Measurements from ENCODE around the gene UGT1A3.
"Not testable (repeated sequence)": the region's sequence is repeated elsewhere in the genome, so short reads cannot be mapped to it uniquely, and the experiment has no call there.

UGT1A3 gene

DNA sequence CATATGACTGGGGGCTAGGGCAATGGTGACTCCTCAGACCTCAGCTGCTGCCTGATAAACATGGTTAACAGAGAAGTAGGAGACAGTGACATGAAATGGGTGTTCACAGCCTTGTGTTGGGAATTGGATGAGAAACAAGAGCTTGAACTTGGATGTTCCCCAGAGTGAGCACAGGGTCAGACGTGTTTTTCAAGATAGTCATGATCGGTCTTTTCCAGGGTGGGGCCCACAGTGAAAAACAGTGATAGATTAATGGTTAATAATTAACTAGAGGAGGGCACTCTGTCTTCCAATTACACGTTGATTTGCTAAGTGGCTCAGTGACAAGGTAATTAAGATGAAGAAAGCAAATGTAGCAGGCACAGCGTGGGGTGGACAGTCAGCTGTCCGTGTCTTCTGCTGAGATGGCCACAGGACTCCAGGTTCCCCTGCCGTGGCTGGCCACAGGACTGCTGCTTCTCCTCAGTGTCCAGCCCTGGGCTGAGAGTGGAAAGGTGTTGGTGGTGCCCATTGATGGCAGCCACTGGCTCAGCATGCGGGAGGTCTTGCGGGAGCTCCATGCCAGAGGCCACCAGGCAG lies at the start of gene UGT1A3:
Gene UGT1A3 (plus strand): TSS at position 320 of the 579 bp plus-strand sequence. CDS start 85 bp downstream, at position 405.
- no peak for DNase-seq (ENCODE audit: low read depth in 2 of 2)

DNA sequence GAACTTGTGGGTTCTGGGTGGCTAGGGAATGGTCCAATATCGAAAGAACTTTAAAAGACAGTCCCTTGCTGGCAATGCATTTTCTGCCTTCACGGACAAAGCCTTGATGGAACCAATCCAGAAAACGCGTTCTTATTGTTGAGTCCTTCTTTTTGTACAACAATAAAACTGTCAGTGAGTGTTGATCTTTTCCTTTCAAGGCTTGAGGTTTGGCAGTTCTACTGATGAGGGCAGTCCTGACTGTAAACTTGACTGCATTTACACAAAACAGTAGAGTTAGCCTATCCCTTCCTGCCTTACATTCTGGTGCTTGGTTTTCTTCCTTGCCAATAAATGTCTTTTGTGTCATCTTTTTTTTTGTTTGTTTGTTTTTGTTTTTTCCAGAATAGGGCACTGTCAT lies 49.6 kb upstream of the UGT1A3 start:
- DNase-seq (ENCODE audit: low read depth in 2 of 2) = no peak

- no peak for DNase-seq (ENCODE audit: low read depth in 2 of 2)
These were observed 48.3 kb upstream of the UGT1A3 start for GRCh38 chr2:233680361-233681045.

DNA sequence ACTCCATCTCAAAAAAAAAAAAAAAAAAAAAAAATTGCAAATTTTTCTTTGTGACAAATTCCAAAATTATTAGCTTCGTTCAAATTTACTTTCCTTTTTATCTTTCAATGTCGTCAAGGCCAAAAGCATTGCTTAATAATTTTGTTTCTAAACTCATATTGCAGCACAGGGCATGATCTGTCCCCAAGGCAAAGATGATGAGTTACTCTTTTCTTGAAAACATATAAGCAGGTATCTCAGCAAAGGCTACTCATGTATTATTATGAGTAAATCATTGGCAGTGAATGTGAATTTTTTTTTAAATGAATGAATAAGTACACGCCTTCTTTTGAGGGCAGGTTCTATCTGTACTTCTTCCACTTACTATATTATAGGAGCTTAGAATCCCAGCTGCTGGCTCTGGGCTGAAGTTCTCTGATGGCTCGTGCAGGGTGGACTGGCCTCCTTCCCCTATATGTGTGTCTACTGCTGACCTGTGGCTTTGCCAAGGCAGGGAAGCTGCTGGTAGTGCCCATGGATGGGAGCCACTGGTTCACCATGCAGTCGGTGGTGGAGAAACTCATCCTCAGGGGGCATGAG lies 47.2 kb upstream of the UGT1A3 start, which contains the start of gene UGT1A7:
Gene UGT1A7 (plus strand): TSS at position 381 of the 579 bp plus-strand sequence. CDS start 37 bp downstream, at position 418.
- DNase-seq (ENCODE audit: low read depth in 2 of 2) = no peak

GRCh38 chr2:233684640-233685039 lies 44.2 kb upstream of the UGT1A3 start:
- no peak for DNase-seq (ENCODE audit: low read depth in 2 of 2)

- DNase-seq (ENCODE audit: low read depth in 2 of 2) = no peak
These were observed 41.9 kb upstream of the UGT1A3 start for GRCh38 chr2:233686928-233687327.

- no peak for DNase-seq (ENCODE audit: low read depth in 2 of 2)
These were observed 40.5 kb upstream of the UGT1A3 start for GRCh38 chr2:233688341-233688740.

DNA sequence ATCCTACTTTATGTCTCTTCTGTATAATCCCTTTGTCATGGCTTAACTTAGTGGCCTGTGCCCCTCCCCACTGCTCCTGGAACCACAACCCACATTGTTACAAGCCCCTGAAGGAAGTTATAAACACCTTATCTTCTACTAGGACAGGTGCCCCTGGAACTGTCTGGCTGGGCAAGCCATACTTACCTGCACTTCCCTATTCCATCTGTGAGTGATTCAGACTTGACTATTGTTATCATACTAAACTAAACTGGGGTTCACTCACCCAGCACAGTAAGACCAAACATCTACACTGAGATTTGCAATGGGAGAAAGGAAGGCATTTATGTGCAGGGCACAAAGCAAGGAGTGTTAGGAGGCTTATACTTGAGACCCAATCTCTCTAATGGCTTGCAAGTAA lies 39.8 kb upstream of the UGT1A3 start:
- no peak for DNase-seq (ENCODE audit: low read depth in 2 of 2)

GRCh38 chr2:233689501-233689900 lies 39.3 kb upstream of the UGT1A3 start:
- DNase-seq (ENCODE audit: low read depth in 2 of 2) = no peak

DNA sequence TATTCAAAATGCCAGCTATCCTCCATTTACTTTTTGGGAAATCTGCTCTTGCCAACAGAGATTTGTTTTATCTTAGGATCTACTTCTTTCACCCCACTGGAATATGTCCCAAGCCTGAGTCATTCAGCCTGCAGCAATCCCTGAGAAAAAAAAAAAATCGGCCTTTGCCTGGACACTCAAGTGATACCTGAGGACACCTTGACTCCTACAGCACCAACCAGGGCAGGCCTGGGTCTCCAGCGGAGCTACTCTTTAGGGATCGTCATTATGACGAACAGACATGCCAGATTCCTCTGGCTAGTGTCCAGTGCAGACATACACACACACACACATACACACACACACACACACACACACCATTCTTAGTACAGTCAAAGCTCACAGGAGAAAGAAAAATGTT lies 38.4 kb upstream of the UGT1A3 start:
- no peak for DNase-seq (ENCODE audit: low read depth in 2 of 2)

- DNase-seq (ENCODE audit: low read depth in 2 of 2) = no peak
These were observed 37.1 kb upstream of the UGT1A3 start for GRCh38 chr2:233691443-233692433.

DNA sequence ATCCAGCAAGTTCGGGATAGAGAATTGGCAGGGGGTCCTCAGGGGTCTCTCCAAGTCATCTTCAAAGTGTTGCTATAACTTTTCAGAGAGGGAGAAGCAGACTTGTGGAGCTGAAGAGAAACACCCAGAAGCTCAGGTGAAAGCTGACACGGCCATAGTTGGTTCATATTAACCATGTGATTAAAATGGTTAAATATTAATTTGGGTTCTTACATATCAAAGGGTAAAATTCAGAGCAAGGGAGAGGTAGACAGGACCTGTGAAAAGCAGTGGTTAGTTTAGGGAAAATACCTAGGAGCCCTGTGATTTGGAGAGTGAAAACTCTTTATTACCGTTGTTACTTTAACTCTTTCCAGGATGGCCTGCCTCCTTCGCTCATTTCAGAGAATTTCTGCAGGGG lies 36.2 kb upstream of the UGT1A3 start, which contains the start of gene UGT1A6:
Gene UGT1A6 (plus strand): TSS at position 243 of the 400 bp plus-strand sequence. CDS start 115 bp downstream, at position 358.
- DNase-seq (ENCODE audit: low read depth in 2 of 2) = no peak

GRCh38 chr2:233693963-233694362 lies 34.9 kb upstream of the UGT1A3 start:
- DNase-seq (ENCODE audit: low read depth in 2 of 2) = no peak

GRCh38 chr2:233698740-233699139 lies 30.1 kb upstream of the UGT1A3 start:
- DNase-seq (ENCODE audit: low read depth in 2 of 2) = no peak

- no peak for DNase-seq (ENCODE audit: low read depth in 2 of 2)
These were observed 29.3 kb upstream of the UGT1A3 start for GRCh38 chr2:233699424-233700027.

- no peak for DNase-seq (ENCODE audit: low read depth in 2 of 2)
These were observed 28.7 kb upstream of the UGT1A3 start for GRCh38 chr2:233700028-233700635.

GRCh38 chr2:233700842-233701241 lies 28.0 kb upstream of the UGT1A3 start:
- not testable (repeated sequence) for DNase-seq (ENCODE audit: low read depth in 2 of 2)

DNA sequence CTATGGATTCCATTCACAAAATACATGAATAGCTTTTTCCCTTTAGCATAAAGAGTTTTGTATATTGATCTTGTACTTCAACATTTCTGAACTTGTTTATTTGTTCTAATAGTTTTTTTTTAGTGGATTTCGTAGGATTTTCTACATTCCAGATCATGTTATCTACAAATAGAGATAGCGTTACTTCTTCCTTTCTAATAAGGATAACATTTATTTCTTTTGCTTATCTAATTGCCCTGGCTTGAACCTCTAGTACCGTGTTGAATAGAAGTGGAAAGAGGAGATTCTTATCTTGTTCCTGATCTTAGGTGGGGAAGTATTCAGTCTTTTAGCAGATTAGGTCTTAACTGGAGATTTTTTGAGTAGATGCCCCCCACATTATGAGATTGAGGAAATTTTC lies 26.6 kb upstream of the UGT1A3 start:
- no peak for DNase-seq (ENCODE audit: low read depth in 2 of 2)

GRCh38 chr2:233705911-233706506 lies 22.8 kb upstream of the UGT1A3 start:
- no peak for DNase-seq (ENCODE audit: low read depth in 2 of 2)

GRCh38 chr2:233706720-233707119 lies 22.1 kb upstream of the UGT1A3 start:
- DNase-seq (ENCODE audit: low read depth in 2 of 2) = no peak
